ENCODE results near the gene KRT34.

Gene KRT34

GRCh38 chr17:41392278-41392677, 10.2 kb upstream of the KRT34 start:
- H3K9me3 ChIP-seq (ENCODE audit: control insufficient read depth, insufficient read depth, low read depth, low read length): no peaks in the 10 kb centered on the region
- no peak for TF ChIP-seq MYNN (tag by site-specific recombination; IDR thresholded peaks at IDR 0.05; ENCODE audit: borderline replicate concordance)
- TF ChIP-seq ZNF747 (tag by site-specific recombination; IDR thresholded peaks at IDR 0.05): no peak
- TF ChIP-seq KLF1 (tag by site-specific recombination; IDR thresholded peaks at IDR 0.05): no peak
- TF ChIP-seq ZNF449 (tag by site-specific recombination; IDR thresholded peaks at IDR 0.05): no peak
- TF ChIP-seq ZNF664 (tag by site-specific recombination; IDR thresholded peaks at IDR 0.05): no peak
- TF ChIP-seq ATF2 (tag by site-specific recombination; IDR thresholded peaks at IDR 0.05; ENCODE audit: low read depth): no peak
- no peak for TF ChIP-seq INSM2 (tag by site-specific recombination; IDR thresholded peaks at IDR 0.05)
- TF ChIP-seq ZBTB8A (tag by site-specific recombination; IDR thresholded peaks at IDR 0.05): no peak
- TF ChIP-seq ZNF169 (tag by site-specific recombination; IDR thresholded peaks at IDR 0.05): no peak
- TF ChIP-seq ZNF580 (tag by site-specific recombination; IDR thresholded peaks at IDR 0.05): no peak
- no peak for TF ChIP-seq SP3 (tag by site-specific recombination; IDR thresholded peaks at IDR 0.05)
- no peak for TF ChIP-seq ZBTB48 (tag by site-specific recombination; IDR thresholded peaks at IDR 0.05)
- TF ChIP-seq GLIS2 (tag by site-specific recombination; IDR thresholded peaks at IDR 0.05): no peak
- no peak for TF ChIP-seq ZBTB10 (tag by site-specific recombination; IDR thresholded peaks at IDR 0.05)
- TF ChIP-seq ZNF704 (tag by site-specific recombination; IDR thresholded peaks at IDR 0.05): no peak
- no peak for TF ChIP-seq KLF7 (tag by site-specific recombination; IDR thresholded peaks at IDR 0.05; ENCODE audit: borderline replicate concordance)
- no peak for TF ChIP-seq ZNF530 (tag by site-specific recombination; IDR thresholded peaks at IDR 0.05; ENCODE audit: low read depth)
- TF ChIP-seq ZNF624 (tag by site-specific recombination; IDR thresholded peaks at IDR 0.05): no peak
- H3K4me3 ChIP-seq (ENCODE audit: low read depth, low read length): no peak overlapping the region
- H3K27ac ChIP-seq (ENCODE audit: extremely low read depth, low read depth, low read length): no peak overlapping the region
- no peaks in the 10 kb centered on the region for H3K36me3 ChIP-seq (ENCODE audit: control insufficient read depth in 2 of 2, insufficient read depth in 1 of 2, low read length in 2 of 2)
- ChIA-PET CTCF (interaction anchor here (3.0 kb wide), 1 partner anchor 157 kb away, joined by 13 read pairs; no protein-coding TSS in a partner anchor), POLR2A (no interaction called here)
- H3K4me1 ChIP-seq (ENCODE audit: control insufficient read depth, insufficient read depth, low read length): peaks cover 2% of the 10 kb centered on the region; the same call in 1 of the 2 replicates

Data from HEK293 (cell line).